GM23338 (cell line): Measurements from ENCODE around the gene SLC6A12. TPM values are rescaled to one million over a fixed set of nuclear protein-coding genes. Genes with fewer than 3 reads are reported as not detected.

Source experiments
- ATAC-seq: fragments of 200-7000 bp; cut with Tn5 transposase; 3 replicates; pipeline ENCODE4 v1.9.1; 2020
- DNase-seq: peaks from one replicate; pipeline ENCODE4 v3.0.0-alpha.2; 2015; ENCODE audit warnings: low spot score
- H2AFZ ChIP-seq: fragments of 200-600 bp; sonication (generic); 2 replicates; pipeline ENCODE4 v1.8.0; 2016; ENCODE audit warnings: antibody characterized with exemption, mild to moderate bottlenecking, moderate library complexity
- H3F3A ChIP-seq: fragments of 200-600 bp; sonication (generic); replicated peaks from 2 replicates; pipeline ENCODE4 v1.8.0; 2017; ENCODE audit warnings: antibody characterized with exemption, mixed run types, low read depth
- H3K27ac ChIP-seq: fragments of 200-600 bp; sonication (generic); 2 replicates; pipeline ENCODE4 v1.6.1; 2016; ENCODE audit warnings: low read depth
- H3K27me3 ChIP-seq: fragments of 200-600 bp; sonication (generic); 2 replicates; pipeline ENCODE4 v1.8.0; 2016; ENCODE audit warnings: mild to moderate bottlenecking, mixed run types, moderate library complexity; ENCODE audit not compliant: insufficient read depth
- H3K36me3 ChIP-seq: fragments of 200-600 bp; sonication (generic); 2 replicates; pipeline ENCODE4 v1.8.0; 2016; ENCODE audit warnings: mild to moderate bottlenecking; ENCODE audit not compliant: insufficient read depth
- H3K4me1 ChIP-seq: fragments of 200-600 bp; sonication (generic); 2 replicates; pipeline ENCODE4 v1.8.0; 2016; ENCODE audit warnings: mild to moderate bottlenecking, moderate library complexity; ENCODE audit not compliant: insufficient read depth
- H3K4me2 ChIP-seq: fragments of 200-600 bp; sonication (generic); 2 replicates; pipeline ENCODE4 v1.7.1; 2017; ENCODE audit warnings: mixed run types
- H3K4me3 ChIP-seq: fragments of 200-600 bp; sonication (generic); 2 replicates; pipeline ENCODE4 v1.6.1; 2016; ENCODE audit warnings: mixed run types
- H3K79me2 ChIP-seq: fragments of 200-600 bp; sonication (generic); replicated peaks from 2 replicates; pipeline ENCODE4 v1.8.0; 2017; ENCODE audit warnings: mild to moderate bottlenecking; ENCODE audit not compliant: insufficient read depth
- H3K9me2 ChIP-seq: fragments of 200-600 bp; sonication (generic); 2 replicates; pipeline ENCODE4 v1.8.0; 2017; ENCODE audit not compliant: insufficient read depth
- H4K20me1 ChIP-seq: fragments of 200-600 bp; sonication (generic); replicated peaks from 2 replicates; pipeline ENCODE4 v1.8.0; 2017; ENCODE audit warnings: mild to moderate bottlenecking; ENCODE audit not compliant: insufficient read depth
- H3K27ac Mint-ChIP-seq: 2 replicates; pipeline ENCODE4 v1.8.0; 2020; ENCODE audit warnings: inconsistent platforms, mild to moderate bottlenecking, moderate library complexity, mixed read lengths
- H3K27me3 Mint-ChIP-seq: 3 replicates; pipeline ENCODE4 v1.8.0; 2022; ENCODE audit warnings: low read depth, mild to moderate bottlenecking, moderate library complexity, mixed read lengths, inconsistent platforms; ENCODE audit not compliant: insufficient read depth, poor library complexity
- H3K36me3 Mint-ChIP-seq: 3 replicates; pipeline ENCODE4 v1.8.0; 2021; ENCODE audit warnings: low read depth, mild to moderate bottlenecking, inconsistent platforms, moderate library complexity, mixed read lengths
- H3K4me1 Mint-ChIP-seq: 3 replicates; pipeline ENCODE4 v1.8.0; 2020; ENCODE audit warnings: mild to moderate bottlenecking, inconsistent platforms, mixed read lengths
- H3K4me3 Mint-ChIP-seq: 3 replicates; pipeline ENCODE4 v1.8.0; 2021; ENCODE audit warnings: moderate library complexity, mild to moderate bottlenecking, inconsistent platforms, mixed read lengths
- H3K9me3 Mint-ChIP-seq: 3 replicates; pipeline ENCODE4 v1.8.0; 2020; ENCODE audit warnings: moderate library complexity, mild to moderate bottlenecking, inconsistent platforms, mixed read lengths
- CTCF ChIP-seq, 2 experiments: fragments of 200-600 bp in 1 of 2; sonication (generic) in 1 of 2; conservative IDR thresholded peaks; 2 replicates each; pipeline versions ENCODE4 v1.5.1 to v1.6.1; 2016 to 2017; ENCODE audit warnings: antibody characterized with exemption in 2 of 2, low read depth in 2 of 2, mild to moderate bottlenecking in 2 of 2, moderate library complexity in 1 of 2
- ETS1 ChIP-seq: IDR thresholded peaks from 2 replicates; pipeline ENCODE4 v1.6.1; 2016; ENCODE audit warnings: antibody characterized with exemption
- EZH2 ChIP-seq: fragments of 200-600 bp; sonication (generic); IDR thresholded peaks from one replicate; pipeline ENCODE4 v1.8.0; 2017; ENCODE audit warnings: antibody characterized with exemption, mild to moderate bottlenecking, low read depth; ENCODE audit not compliant: unreplicated experiment
- EZH2phosphoT487 ChIP-seq: fragments of 200-600 bp; sonication (generic); IDR thresholded peaks from one replicate; pipeline ENCODE4 v1.8.1; 2018; ENCODE audit warnings: antibody characterized with exemption; ENCODE audit not compliant: unreplicated experiment
- NANOG ChIP-seq: IDR thresholded peaks from 2 replicates; pipeline ENCODE4 v1.6.1; 2016; ENCODE audit warnings: antibody characterized with exemption, borderline replicate concordance
- STAT1 ChIP-seq: IDR thresholded peaks from one replicate; pipeline ENCODE4 v1.6.1; 2016; ENCODE audit warnings: antibody characterized with exemption; ENCODE audit not compliant: unreplicated experiment
- ZNF114 ChIP-seq: fragments of 250-450 bp; sonication (Bioruptor Pico); IDR thresholded peaks from 2 replicates; pipeline ENCODE4 v1.5.0; 2020; ENCODE audit warnings: mild to moderate bottlenecking, moderate library complexity
- ZNF331 ChIP-seq: fragments of 250-450 bp; sonication (Bioruptor Pico); IDR thresholded peaks from 2 replicates; pipeline ENCODE4 v1.5.0; 2020; ENCODE audit warnings: low read depth, mild to moderate bottlenecking, moderate library complexity
- ZNF462 ChIP-seq: fragments of 250-450 bp; sonication (Bioruptor Pico); IDR thresholded peaks from 2 replicates; pipeline ENCODE4 v1.5.0; 2020; ENCODE audit warnings: mild to moderate bottlenecking, moderate library complexity
- polyA plus RNA-seq: library from polyadenylated mRNA; unstranded; fragments of >200 nt; fragmentation: Nextera tagmentation; extraction: Ambion mirVana; gene quantifications from 2 replicates; pipeline ENCODE4 v1.2.1, GENCODE V29; 2016
- total RNA-seq: library from RNA; depleted of rRNA; stranded (reverse); fragments of >200 nt; shearing (Covaris generic); gene quantifications from 2 replicates; pipeline ENCODE4 v1.2.3, GENCODE V29; 2014

SLC6A12 gene
- total and polyA plus RNA-seq, 2 experiments from 2014 or later, result 0.56 TPM; not detected in 1

- H3K9me2 ChIP-seq, result no peaks in the 10 kb centered on the region
- no peak overlapping the region for H3K4me2 ChIP-seq
- TF ChIP-seq NANOG, result no peak
- no peak for TF ChIP-seq ZNF462
- no peak for TF ChIP-seq CTCF (conservative IDR thresholded peaks at IDR 0.05; ENCODE audit: low read depth in 2 of 2)
- no peak for TF ChIP-seq EZH2
- TF ChIP-seq STAT1, result no peak
- TF ChIP-seq ZNF331, result no peak
- TF ChIP-seq EZH2phosphoT487, result no peak
- no peak for TF ChIP-seq ETS1
- TF ChIP-seq ZNF114 (CRISPR knock-in tag), result no peak
- no peak overlapping the region for H2AFZ ChIP-seq
- no peak overlapping the region for H3K27ac ChIP-seq
- H3K4me3 Mint-ChIP-seq, result no peak overlapping the region
- H3F3A ChIP-seq, result no peaks in the 10 kb centered on the region
- peaks cover 63% of the 10 kb centered on the region for H3K4me1 Mint-ChIP-seq
- DNase-seq (no peak), ATAC-seq (no peak)
- H3K4me3 ChIP-seq, result no peak overlapping the region
- H3K27me3 Mint-ChIP-seq, result peaks cover 22% of the 10 kb centered on the region
- no peak overlapping the region for H3K27ac Mint-ChIP-seq
- no peaks in the 10 kb centered on the region for H4K20me1 ChIP-seq
- no peaks in the 10 kb centered on the region for H3K79me2 ChIP-seq
- peaks cover 14% of the 10 kb centered on the region; the same call in 1 of the 2 replicates for H3K4me1 ChIP-seq
- H3K36me3 ChIP-seq, result no peaks in the 10 kb centered on the region
- H3K27me3 ChIP-seq, result no peaks in the 10 kb centered on the region
- no peaks in the 10 kb centered on the region for H3K9me3 Mint-ChIP-seq
- no peaks in the 10 kb centered on the region for H3K36me3 Mint-ChIP-seq
These were observed 41.9 kb downstream of the SLC6A12 start for GRCh38 chr12:171743-172676.
